Endodermal cell (in vitro differentiated cells): Measurements from ENCODE around the gene XKRX. TPM values are rescaled to one million over a fixed set of nuclear protein-coding genes. Genes with fewer than 3 reads are reported as not detected.

Source experiments
- DNase-seq: peaks from one replicate; pipeline ENCODE4 v3.0.0-alpha.2; 2017
- H3K27ac ChIP-seq: 2 replicates; pipeline ENCODE4 v1.5.1; 2013; ENCODE audit warnings: mild to moderate bottlenecking, low read depth, low read length, moderate library complexity
- H3K27me3 ChIP-seq: 2 replicates; pipeline ENCODE4 v1.6.1; 2013; ENCODE audit warnings: mild to moderate bottlenecking, low read length, moderate library complexity; ENCODE audit not compliant: insufficient read depth, control insufficient read depth, poor library complexity, severe bottlenecking
- H3K36me3 ChIP-seq: 2 replicates; pipeline ENCODE4 v1.7.0; 2013; ENCODE audit warnings: mild to moderate bottlenecking, low read length, moderate library complexity; ENCODE audit not compliant: control insufficient read depth, insufficient read depth
- H3K4me1 ChIP-seq: one replicate; pipeline ENCODE4 v1.7.0; 2013; ENCODE audit warnings: low read length; ENCODE audit not compliant: control insufficient read depth, insufficient read depth
- H3K4me3 ChIP-seq: 2 replicates; pipeline ENCODE4 v1.5.1; 2013; ENCODE audit warnings: mild to moderate bottlenecking, low read length, moderate library complexity
- H3K9ac ChIP-seq: 2 replicates; pipeline ENCODE4 v1.6.1; 2013; ENCODE audit warnings: mild to moderate bottlenecking, low read length, moderate library complexity; ENCODE audit not compliant: poor library complexity, severe bottlenecking; ENCODE audit errors: extremely low read depth
- H3K9me3 ChIP-seq: 2 replicates; pipeline ENCODE4 v1.6.1; 2013; ENCODE audit warnings: mild to moderate bottlenecking, low read length, moderate library complexity; ENCODE audit not compliant: control insufficient read depth
- H3K27ac Mint-ChIP-seq: 2 replicates; pipeline ENCODE4 v1.8.0; 2020; ENCODE audit warnings: mixed read lengths
- H3K27me3 Mint-ChIP-seq: 2 replicates; pipeline ENCODE4 v1.8.0; 2021; ENCODE audit warnings: mild to moderate bottlenecking, mixed read lengths; ENCODE audit not compliant: insufficient read depth
- H3K36me3 Mint-ChIP-seq: 2 replicates; pipeline ENCODE4 v1.8.0; 2020; ENCODE audit warnings: low read depth, mixed read lengths
- H3K4me1 Mint-ChIP-seq: 2 replicates; pipeline ENCODE4 v1.8.0; 2020; ENCODE audit warnings: mixed read lengths
- H3K4me3 Mint-ChIP-seq: 2 replicates; pipeline ENCODE4 v1.8.0; 2020; ENCODE audit warnings: mild to moderate bottlenecking, moderate library complexity, mixed read lengths
- H3K9me3 Mint-ChIP-seq: 2 replicates; pipeline ENCODE4 v1.8.0; 2020; ENCODE audit warnings: mild to moderate bottlenecking, mixed read lengths
- WGBS, 2 experiments: methylation state at CpG; one replicate each; pipeline versions ENCODE4 v1.1.5 to v1.1.7; 2013; ENCODE audit warnings: missing lambda C conversion rate in 2 of 2, mixed read lengths in 1 of 2; ENCODE audit not compliant: insufficient coverage in 1 of 2, insufficient read length in 1 of 2; 5-methylcytosine and 5-hydroxymethylcytosine counted together
- total RNA-seq, 2 donors: library from RNA; stranded (reverse); fragmentation: NEBNext Ultra II Directional in 1 of 2; extraction: Animal tissue kit (Norgen Biotek cat#: 25700) in 1 of 2; gene quantifications; 2 replicates in 1 of 2; 3 replicates in 1 of 2; pipeline ENCODE4 v1.2.1, GENCODE V29; 2021
- TF ChIP-seq, protein P1 (sequence below): fragments of 200-600 bp; sonication (generic); conservative IDR thresholded peaks from 2 replicates; pipeline ENCODE4 v1.5.0; 2021; ENCODE audit warnings: antibody characterized with exemption, mild to moderate bottlenecking

Gene XKRX
- total RNA-seq, 2 donors from 2014 or later: 0.84 to 0.99 TPM

DNA sequence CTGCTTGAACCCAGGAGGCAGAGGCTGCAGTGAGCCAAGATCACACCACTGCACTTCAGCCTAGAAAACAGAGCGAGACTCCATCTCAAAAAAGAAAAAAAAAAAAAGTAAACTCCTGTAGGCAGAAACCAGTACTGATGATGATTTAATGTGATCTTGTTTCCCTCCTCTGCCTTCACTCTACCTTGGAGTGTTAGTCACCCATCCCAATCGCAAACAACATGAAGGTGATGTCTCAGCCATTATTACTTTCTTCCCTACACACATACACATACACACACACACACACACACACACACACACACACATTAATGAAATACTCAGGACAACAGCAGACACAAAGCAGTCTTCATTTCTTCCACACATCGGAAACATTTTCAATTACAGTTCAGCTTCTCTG lies 15.6 kb downstream of the XKRX start:
- H3K4me3 ChIP-seq: no peak overlapping the region
- no peak overlapping the region for H3K27ac Mint-ChIP-seq
- H3K4me3 Mint-ChIP-seq: no peak overlapping the region
- H3K36me3 Mint-ChIP-seq: no peaks in the 10 kb centered on the region
- no peaks in the 10 kb centered on the region for H3K27me3 ChIP-seq
- H3K27ac ChIP-seq: no peak overlapping the region
- no peaks in the 10 kb centered on the region for H3K36me3 ChIP-seq
- no peak overlapping the region for H3K9ac ChIP-seq
- H3K4me1 Mint-ChIP-seq: no peaks in the 10 kb centered on the region
- no peaks in the 10 kb centered on the region for H3K9me3 ChIP-seq
- peaks cover 60% of the 10 kb centered on the region for H3K9me3 Mint-ChIP-seq
- WGBS, 2 experiments: 94% methylated on average over 2 of the region's 3 CpGs; no CpG with 5 or more reads in 1 of the 2 experiments
- no peaks in the 10 kb centered on the region for H3K4me1 ChIP-seq
- TF ChIP-seq, protein P1, sequence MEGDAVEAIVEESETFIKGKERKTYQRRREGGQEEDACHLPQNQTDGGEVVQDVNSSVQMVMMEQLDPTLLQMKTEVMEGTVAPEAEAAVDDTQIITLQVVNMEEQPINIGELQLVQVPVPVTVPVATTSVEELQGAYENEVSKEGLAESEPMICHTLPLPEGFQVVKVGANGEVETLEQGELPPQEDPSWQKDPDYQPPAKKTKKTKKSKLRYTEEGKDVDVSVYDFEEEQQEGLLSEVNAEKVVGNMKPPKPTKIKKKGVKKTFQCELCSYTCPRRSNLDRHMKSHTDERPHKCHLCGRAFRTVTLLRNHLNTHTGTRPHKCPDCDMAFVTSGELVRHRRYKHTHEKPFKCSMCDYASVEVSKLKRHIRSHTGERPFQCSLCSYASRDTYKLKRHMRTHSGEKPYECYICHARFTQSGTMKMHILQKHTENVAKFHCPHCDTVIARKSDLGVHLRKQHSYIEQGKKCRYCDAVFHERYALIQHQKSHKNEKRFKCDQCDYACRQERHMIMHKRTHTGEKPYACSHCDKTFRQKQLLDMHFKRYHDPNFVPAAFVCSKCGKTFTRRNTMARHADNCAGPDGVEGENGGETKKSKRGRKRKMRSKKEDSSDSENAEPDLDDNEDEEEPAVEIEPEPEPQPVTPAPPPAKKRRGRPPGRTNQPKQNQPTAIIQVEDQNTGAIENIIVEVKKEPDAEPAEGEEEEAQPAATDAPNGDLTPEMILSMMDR: no peak
- no peak for DNase-seq
- H3K27me3 Mint-ChIP-seq: no peaks in the 10 kb centered on the region

DNA sequence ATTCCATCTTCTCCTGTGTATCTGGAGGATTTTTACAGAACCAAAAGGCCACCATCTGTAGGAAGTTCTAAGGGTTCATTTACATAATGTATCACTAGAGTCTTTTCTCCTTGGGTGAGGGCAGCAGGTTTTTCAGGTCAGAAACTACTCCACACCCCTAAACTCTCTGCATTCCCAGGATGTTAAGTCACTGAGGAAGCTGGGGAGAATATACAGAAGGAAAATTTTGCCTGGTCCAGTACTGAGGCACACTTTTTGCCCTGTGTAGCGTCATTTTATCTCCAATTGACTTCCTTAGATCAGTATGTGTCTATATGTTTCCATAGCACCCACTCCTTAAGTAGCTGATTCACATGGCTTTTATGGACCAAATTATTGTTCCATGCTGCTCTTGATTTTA lies 17.0 kb downstream of the XKRX start:
- H3K27ac Mint-ChIP-seq: no peak overlapping the region
- 89% methylated on average over 1 of the region's 1 CpG; no CpG with 5 or more reads in 1 of the 2 experiments for WGBS, 2 experiments

DNA sequence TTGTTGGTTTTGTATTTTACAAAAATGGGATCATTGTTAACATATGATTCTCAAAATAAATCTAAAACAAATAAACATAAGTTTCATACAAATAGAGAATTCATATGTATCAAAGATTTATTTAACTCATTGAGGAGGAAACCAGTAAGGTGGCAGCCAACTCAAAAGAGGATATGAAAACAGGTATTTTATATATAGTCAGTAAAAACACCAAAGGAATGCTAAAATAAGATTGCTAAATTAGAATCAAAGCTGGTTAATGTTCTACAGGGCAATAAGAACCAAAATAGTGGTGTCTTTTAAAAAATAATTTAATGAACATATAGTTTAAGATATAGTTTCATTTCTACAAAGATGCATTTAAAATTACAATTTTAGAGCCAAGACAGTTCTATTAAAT lies 23.1 kb downstream of the XKRX start:
- DNase-seq: no peak
- Histone ChIP-seq H3K27me3 (no peaks in the 10 kb centered on the region), H3K4me1 (no peaks in the 10 kb centered on the region), H3K9me3 (no peaks in the 10 kb centered on the region), H3K4me3 (no peak overlapping the region), H3K36me3 (no peaks in the 10 kb centered on the region), H3K9ac (no peak overlapping the region), H3K27ac (no peak overlapping the region)
- Mint-ChIP-seq H3K4me1 (no peaks in the 10 kb centered on the region), H3K27ac (no peak overlapping the region), H3K4me3 (no peak overlapping the region), H3K36me3 (no peaks in the 10 kb centered on the region), H3K9me3 (peaks cover 59% of the 10 kb centered on the region), H3K27me3 (no peaks in the 10 kb centered on the region)
- TF ChIP-seq, protein P1: no peak

More for the DNA sequence above, 17.0 kb downstream of the XKRX start:
- no peak overlapping the region for H3K4me3 ChIP-seq
- H3K27ac ChIP-seq: no peak overlapping the region
- DNase-seq: no peak
- TF ChIP-seq, protein P1: no peak
- no peaks in the 10 kb centered on the region for H3K9me3 ChIP-seq
- H3K9ac ChIP-seq: no peak overlapping the region
- H3K27me3 Mint-ChIP-seq: no peaks in the 10 kb centered on the region
- no peaks in the 10 kb centered on the region for H3K36me3 Mint-ChIP-seq
- no peak overlapping the region for H3K4me3 Mint-ChIP-seq
- no peaks in the 10 kb centered on the region for H3K4me1 Mint-ChIP-seq
- no peaks in the 10 kb centered on the region for H3K36me3 ChIP-seq
- no peaks in the 10 kb centered on the region for H3K27me3 ChIP-seq
- H3K9me3 Mint-ChIP-seq: peaks cover 69% of the 10 kb centered on the region
- H3K4me1 ChIP-seq: no peaks in the 10 kb centered on the region
